GM19193 (cell line): Measurements from ENCODE around the gene ANKK1.

Experiments
- POLR2A ChIP-seq: IDR thresholded peaks from 4 replicates; pipeline ENCODE4 v1.6.1; 2011; ENCODE audit not compliant: insufficient read depth, insufficient read length; ENCODE audit errors: extremely low read depth

Gene ANKK1

GRCh38 chr11:113419454-113420003 is 31.9 kb downstream of the ANKK1 start:
- TF ChIP-seq POLR2A = no peak

GRCh38 chr11:113420808-113421207 is 33.2 kb downstream of the ANKK1 start:
- TF ChIP-seq POLR2A = no peak

- TF ChIP-seq POLR2A = no peak
Observed at GRCh38 chr11:113426686-113427085, 39.1 kb downstream of the ANKK1 start.

GRCh38 chr11:113431746-113432145 is 44.2 kb downstream of the ANKK1 start:
- no peak for TF ChIP-seq POLR2A

- TF ChIP-seq POLR2A = no peak
Observed at GRCh38 chr11:113435190-113435968, 47.8 kb downstream of the ANKK1 start.

- TF ChIP-seq POLR2A = no peak
Observed at GRCh38 chr11:113436672-113437252, 49.2 kb downstream of the ANKK1 start.

- no peak for TF ChIP-seq POLR2A
Observed at GRCh38 chr11:113440816-113441215, 53.2 kb downstream of the ANKK1 start.

- TF ChIP-seq POLR2A = no peak
Observed at GRCh38 chr11:113444502-113445123, 57.0 kb downstream of the ANKK1 start.

GRCh38 chr11:113446112-113446511 is 58.5 kb downstream of the ANKK1 start:
- no peak for TF ChIP-seq POLR2A

GRCh38 chr11:113446938-113447337 is 59.4 kb downstream of the ANKK1 start:
- no peak for TF ChIP-seq POLR2A

- TF ChIP-seq POLR2A = no peak
Observed at GRCh38 chr11:113447621-113448315, 60.2 kb downstream of the ANKK1 start.

- TF ChIP-seq POLR2A = no peak
Observed at GRCh38 chr11:113448316-113448677, 60.7 kb downstream of the ANKK1 start.

GRCh38 chr11:113449743-113450142 is 62.2 kb downstream of the ANKK1 start:
- TF ChIP-seq POLR2A = no peak
